HG03175 (cell line): Measurements from ENCODE around the gene SSBP2.

Experiments used
- ATAC-seq: cut with Tn5 transposase; IDR thresholded peaks from one replicate; pipeline ENCODE4 v1.9.1; 2021; ENCODE audit warnings: mild to moderate bottlenecking, moderate library complexity; ENCODE audit not compliant: unreplicated experiment

Gene SSBP2

DNA sequence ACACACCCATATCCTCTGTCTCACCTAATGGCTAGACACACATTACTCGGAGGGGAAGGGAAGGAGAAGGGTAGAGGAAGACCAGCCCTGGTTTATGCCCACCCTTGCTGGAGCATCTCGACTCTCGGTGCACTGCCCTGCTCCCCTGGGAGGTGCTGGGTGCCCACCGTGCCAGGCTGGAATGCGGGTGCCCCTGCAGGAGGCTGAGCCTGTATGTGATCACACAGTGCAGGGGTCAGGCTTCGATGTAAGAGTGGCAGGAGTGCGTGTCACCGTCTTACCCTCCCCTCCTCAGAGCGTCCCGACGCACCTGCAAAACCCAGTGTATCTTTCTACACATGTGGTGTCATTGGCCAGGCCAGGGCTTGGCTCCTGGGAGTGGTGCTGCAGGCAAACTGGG lies 349.6 kb downstream of the SSBP2 start:
- ATAC-seq: no peak

- ATAC-seq: no peak
Measured at GRCh38 chr5:81400375-81400774, 350.5 kb downstream of the SSBP2 start.

DNA sequence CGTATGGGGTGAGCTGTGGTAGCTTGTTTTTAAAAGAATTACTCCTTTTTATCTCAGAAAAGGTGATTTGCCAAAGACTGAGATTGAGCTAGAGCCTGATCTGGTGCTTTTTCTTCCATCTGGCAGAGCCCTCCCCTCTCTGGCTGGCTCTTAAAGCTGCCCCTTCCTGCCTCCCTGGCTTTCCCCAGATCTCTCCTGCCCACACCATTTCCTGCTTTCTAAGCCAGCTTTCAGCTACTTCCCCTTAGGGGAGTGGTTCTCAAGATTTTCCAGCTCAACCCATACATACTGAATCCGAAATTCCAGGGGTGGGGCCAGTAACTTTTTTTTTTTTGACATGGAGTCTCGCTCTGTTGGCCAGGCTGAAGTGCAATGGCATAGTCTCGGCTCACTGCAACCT lies 352.2 kb downstream of the SSBP2 start:
- no peak for ATAC-seq

DNA sequence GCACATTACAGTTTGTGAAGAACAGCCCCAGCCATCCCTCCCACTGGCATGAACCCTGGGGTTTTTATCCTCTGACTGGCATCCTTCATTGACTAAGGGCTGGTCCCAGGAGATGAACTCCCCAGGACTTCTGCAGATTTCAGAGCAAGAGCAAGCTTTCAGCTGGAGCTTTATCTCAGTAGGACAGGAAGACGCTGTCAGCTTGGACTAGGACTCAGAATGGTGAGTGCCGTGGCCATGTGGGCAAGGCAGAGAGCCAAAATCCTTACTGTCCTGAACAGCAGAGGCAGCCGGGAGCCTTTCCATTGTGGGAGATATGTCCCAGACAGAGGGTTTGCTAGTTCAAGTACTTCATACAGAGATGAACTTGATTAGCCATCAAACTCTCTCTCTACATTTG lies 353.7 kb downstream of the SSBP2 start:
- no peak for ATAC-seq

DNA sequence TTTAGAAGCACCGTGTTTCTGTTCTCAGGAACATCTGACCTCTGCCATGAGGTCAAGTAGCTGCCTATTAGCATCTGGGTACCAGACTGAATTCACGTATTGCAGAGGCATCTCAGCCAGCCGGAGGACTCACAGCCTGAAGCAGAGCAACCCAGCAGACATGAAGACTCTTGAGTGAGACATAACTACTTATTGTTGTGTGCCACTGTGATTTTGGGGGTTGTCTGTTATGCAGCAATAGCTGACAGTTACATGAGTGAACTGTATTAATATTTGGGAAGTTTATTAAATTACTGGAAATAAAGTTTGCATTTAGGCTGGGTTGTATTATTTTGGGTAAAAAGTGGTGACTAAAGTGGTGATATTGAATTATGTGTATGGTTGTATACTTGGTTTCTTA lies 355.6 kb downstream of the SSBP2 start:
- no peak for ATAC-seq

GRCh38 chr5:81393783-81394718 lies 356.8 kb downstream of the SSBP2 start, which contains the start of gene ACOT12:
Gene ACOT12, minus strand, starts transcription at chr5:81394134. Its CDS starts 20 bp downstream, at chr5:81394114.
- no peak for ATAC-seq

DNA sequence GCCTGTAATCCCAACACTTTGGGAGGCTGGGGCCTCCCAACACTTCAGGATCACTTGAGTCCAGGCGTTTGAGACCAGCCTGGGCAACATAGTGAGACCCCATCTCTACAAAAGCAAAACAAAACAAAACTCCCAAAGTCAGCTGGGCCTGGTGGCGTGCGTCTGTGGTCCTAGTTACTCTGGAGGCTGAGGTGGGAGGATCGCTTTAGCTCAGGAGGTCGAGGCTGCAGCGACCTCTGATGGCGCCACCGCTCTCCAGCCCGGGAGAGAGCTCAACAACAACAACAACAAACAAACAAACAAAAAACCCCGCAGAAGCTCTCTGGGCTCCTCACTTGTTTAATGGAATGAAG lies 357.5 kb downstream of the SSBP2 start:
- no peak for ATAC-seq

DNA sequence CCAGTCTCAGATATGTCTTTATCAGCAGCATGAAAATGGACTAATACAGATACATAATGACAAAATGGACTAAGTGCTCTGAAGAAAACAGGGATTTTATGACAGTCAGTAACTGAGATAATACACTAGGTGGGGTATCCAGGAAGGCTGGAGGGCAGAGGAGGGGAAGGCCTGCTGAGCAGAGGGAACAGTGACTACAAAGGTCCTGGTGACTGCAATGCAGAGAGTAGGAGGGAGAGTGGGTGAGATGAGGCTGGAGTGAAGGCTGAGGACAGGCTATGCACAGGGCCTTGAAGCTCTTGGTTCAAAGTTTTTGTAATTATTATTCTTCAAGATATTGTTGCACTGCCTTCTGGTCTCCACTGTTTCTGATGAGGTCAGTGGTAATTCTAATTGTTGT lies 361.9 kb downstream of the SSBP2 start:
- ATAC-seq: no peak

- no peak for ATAC-seq
Measured at GRCh38 chr5:81388169-81388568, 362.7 kb downstream of the SSBP2 start.

DNA sequence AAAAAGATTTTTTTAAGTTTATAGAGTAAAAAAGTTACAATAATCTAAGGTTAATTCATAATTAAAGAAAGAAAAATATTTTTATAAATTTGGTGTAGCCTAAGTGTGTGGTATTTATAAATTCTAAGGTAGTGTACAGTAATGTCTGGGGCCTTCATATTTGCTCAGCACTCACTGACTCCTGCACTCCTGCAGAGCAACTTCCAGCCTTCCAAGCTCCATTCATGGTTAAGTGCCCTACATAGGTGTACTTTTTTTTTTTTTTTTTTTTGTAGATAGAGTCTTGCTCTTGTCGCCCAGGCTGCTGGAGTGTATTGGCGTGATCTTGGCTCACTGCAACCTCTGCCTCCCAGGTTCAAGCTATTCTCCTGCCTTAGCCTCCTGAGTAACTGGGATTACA lies 367.0 kb downstream of the SSBP2 start:
- ATAC-seq: no peak

GRCh38 chr5:81371354-81371876 lies 379.5 kb downstream of the SSBP2 start:
- ATAC-seq: no peak

- ATAC-seq: no peak
Measured at GRCh38 chr5:81370912-81371311, 380.0 kb downstream of the SSBP2 start.

GRCh38 chr5:81365541-81365940 lies 385.4 kb downstream of the SSBP2 start:
- no peak for ATAC-seq

DNA sequence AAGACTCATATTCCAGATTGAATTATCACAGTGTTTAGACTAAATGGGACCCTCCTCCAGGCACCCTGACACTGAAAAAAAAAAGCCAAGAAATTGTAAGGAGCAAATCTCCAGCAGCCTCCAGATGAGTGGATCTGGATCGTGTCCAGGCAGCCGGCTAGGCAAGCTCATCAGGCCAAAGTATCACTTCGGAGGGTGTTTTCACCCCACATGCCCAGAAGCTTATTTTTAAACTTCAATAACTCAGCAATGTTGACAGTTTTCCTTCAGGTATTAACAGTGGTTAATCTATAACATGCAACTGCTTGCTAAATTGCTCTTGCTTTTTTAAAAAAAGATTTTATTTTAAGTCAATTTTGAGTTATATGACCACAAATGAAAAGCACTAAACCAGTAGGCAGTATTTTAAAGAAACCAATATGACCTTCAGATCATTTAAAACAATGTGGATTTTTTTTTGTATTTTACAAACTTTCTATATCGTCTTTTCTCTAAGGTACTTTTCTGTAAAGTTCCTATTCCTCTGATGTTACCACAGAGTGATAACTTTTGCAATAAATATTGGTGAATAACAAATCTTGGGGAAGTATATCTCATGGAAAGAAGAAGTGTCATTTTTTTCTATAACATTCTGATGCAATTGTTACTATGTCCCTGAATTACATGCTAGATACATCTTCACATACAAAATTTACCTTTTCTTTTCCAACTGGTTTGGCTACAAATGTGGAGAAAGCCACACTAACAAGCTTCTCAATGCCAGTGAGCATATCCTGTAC lies 387.6 kb downstream of the SSBP2 start:
- no peak for ATAC-seq
